Neural cell (in vitro differentiated cells): ENCODE results near the gene PRKAR1B. TPM values are rescaled to one million over a fixed set of nuclear protein-coding genes. Genes with fewer than 3 reads are reported as not detected.

Experiments used
- H2AFZ ChIP-seq: fragments of 200-600, 300-800 bp; sonication (generic), shearing (Covaris generic); 2 replicates; pipeline ENCODE4 v1.6.0; 2014; ENCODE audit warnings: low read depth, mild to moderate bottlenecking, antibody characterized with exemption, low read length, moderate library complexity
- H3F3A ChIP-seq: fragments of 200-600 bp; shearing (Covaris generic); 2 replicates; pipeline ENCODE4 v1.6.1; 2016; ENCODE audit warnings: mild to moderate bottlenecking, moderate library complexity, mixed read lengths, antibody characterized with exemption, low read length; ENCODE audit not compliant: insufficient read depth, poor library complexity, severe bottlenecking
- H3K27ac ChIP-seq: fragments of 200-600, 300-800 bp; sonication (generic), shearing (Covaris generic); 2 replicates; pipeline ENCODE4 v1.5.1; 2014; ENCODE audit warnings: mild to moderate bottlenecking, low read length, moderate library complexity
- H3K27me3 ChIP-seq: fragments of 300-800, 200-600 bp; sonication (generic), shearing (Covaris generic); 2 replicates; pipeline ENCODE4 v1.6.0; 2014; ENCODE audit warnings: mild to moderate bottlenecking, low read depth, low read length, moderate library complexity; ENCODE audit not compliant: insufficient read depth
- H3K36me3 ChIP-seq: fragments of 300-800, 200-600 bp; sonication (generic), shearing (Covaris generic); 2 replicates; pipeline ENCODE4 v1.5.1; 2014; ENCODE audit warnings: mild to moderate bottlenecking, antibody characterized with exemption, low read length, moderate library complexity; ENCODE audit not compliant: insufficient read depth
- H3K4me2 ChIP-seq: fragments of 300-800, 200-600 bp; sonication (generic), shearing (Covaris generic); 2 replicates; pipeline ENCODE4 v1.6.0; 2014; ENCODE audit warnings: mild to moderate bottlenecking, low read length
- H3K4me3 ChIP-seq: fragments of 300-800, 200-600 bp; sonication (generic), shearing (Covaris generic); 2 replicates; pipeline ENCODE4 v1.5.1; 2014; ENCODE audit warnings: mild to moderate bottlenecking, low read length, moderate library complexity
- H3K79me2 ChIP-seq: fragments of 200-600 bp; shearing (Covaris generic); replicated peaks from 2 replicates; pipeline ENCODE4 v1.6.0; 2014; ENCODE audit warnings: mild to moderate bottlenecking, low read length, moderate library complexity; ENCODE audit not compliant: insufficient read depth
- H3K9ac ChIP-seq: fragments of 300-800, 200-600 bp; sonication (generic), shearing (Covaris generic); 2 replicates; pipeline ENCODE4 v1.6.1; 2016; ENCODE audit warnings: mild to moderate bottlenecking, low read length, mixed read lengths
- H3K9me2 ChIP-seq: fragments of 200-600 bp; shearing (Covaris generic); 2 replicates; pipeline ENCODE4 v1.6.1; 2016; ENCODE audit warnings: mild to moderate bottlenecking, low read length, mixed read lengths; ENCODE audit not compliant: insufficient read depth
- H3K9me3 ChIP-seq: fragments of 200-600, 300-800 bp; sonication (generic), shearing (Covaris generic); 2 replicates; pipeline ENCODE4 v1.6.1; 2016; ENCODE audit warnings: mild to moderate bottlenecking, mixed run types, low read length, moderate library complexity, mixed read lengths
- H4K20me1 ChIP-seq: fragments of 200-600 bp; shearing (Covaris generic); 2 replicates; pipeline ENCODE4 v1.6.1; 2016; ENCODE audit warnings: mild to moderate bottlenecking, mixed run types; ENCODE audit not compliant: insufficient read depth
- CTCF ChIP-seq: fragments of 450-650 bp; IDR thresholded peaks from 2 replicates; pipeline ENCODE4 v1.5.1; 2014; ENCODE audit warnings: antibody characterized with exemption, mild to moderate bottlenecking, moderate library complexity; ENCODE audit not compliant: poor library complexity, severe bottlenecking
- EP300 ChIP-seq: fragments of 450-650 bp; conservative IDR thresholded peaks from 2 replicates; pipeline ENCODE4 v1.6.1; 2014; ENCODE audit warnings: antibody characterized with exemption, mild to moderate bottlenecking, moderate library complexity; ENCODE audit not compliant: poor library complexity, severe bottlenecking
- EZH2 ChIP-seq: fragments of 200-600, 300-800 bp; shearing (Covaris generic), sonication (generic); IDR thresholded peaks from 2 replicates; pipeline ENCODE4 v1.6.1; 2014; ENCODE audit warnings: antibody characterized with exemption, low read length, borderline replicate concordance, mild to moderate bottlenecking; ENCODE audit not compliant: insufficient read depth, poor library complexity, severe bottlenecking
- MXI1 ChIP-seq: fragments of 450-650 bp; conservative IDR thresholded peaks from 2 replicates; pipeline ENCODE4 v1.6.1; 2014; ENCODE audit warnings: antibody characterized with exemption, mild to moderate bottlenecking; ENCODE audit not compliant: poor library complexity, severe bottlenecking
- POLR2AphosphoS5 ChIP-seq: IDR thresholded peaks from 2 replicates; pipeline ENCODE4 v1.6.1; 2012
- RAD21 ChIP-seq: fragments of 450-650 bp; conservative IDR thresholded peaks from 2 replicates; pipeline ENCODE4 v1.6.1; 2014; ENCODE audit warnings: antibody characterized with exemption, mild to moderate bottlenecking, moderate library complexity
- SMC3 ChIP-seq: fragments of 450-650 bp; conservative IDR thresholded peaks from 2 replicates; pipeline ENCODE4 v1.6.1; 2014; ENCODE audit warnings: antibody characterized with exemption, mild to moderate bottlenecking, moderate library complexity; ENCODE audit not compliant: poor library complexity
- TAF1 ChIP-seq: IDR thresholded peaks from 2 replicates; pipeline ENCODE4 v1.6.1; 2012; ENCODE audit warnings: low read depth
- polyA plus RNA-seq: library from polyadenylated mRNA; depleted of rRNA; stranded (reverse); fragments of >200 nt; gene quantifications from 2 replicates; pipeline ENCODE4 v1.2.3, GENCODE V29; 2014
- TF ChIP-seq, protein P1 (sequence below): IDR thresholded peaks from 2 replicates; pipeline ENCODE4 v1.6.1; 2012; ENCODE audit warnings: borderline replicate concordance

PRKAR1B gene
- polyA plus RNA-seq, 1 donor from 2014 or later = 38.6 TPM

- Histone ChIP-seq H2AFZ (no peak overlapping the region), H3K27ac (no peak overlapping the region), H3F3A (no peaks in the 10 kb centered on the region), H3K36me3 (peaks cover 3% of the 10 kb centered on the region), H3K4me2 (no peak overlapping the region), H4K20me1 (no peaks in the 10 kb centered on the region), H3K9me3 (no peaks in the 10 kb centered on the region), H3K27me3 (no peaks in the 10 kb centered on the region), H3K4me3 (no peak overlapping the region), H3K9me2 (no peaks in the 10 kb centered on the region), H3K79me2 (no peaks in the 10 kb centered on the region), H3K9ac (no peak overlapping the region)
- TF ChIP-seq SMC3 (no peak), CTCF (no peak), EP300 (no peak), TAF1 (no peak), MXI1 (no peak), RAD21 (no peak), EZH2 (no peak), POLR2AphosphoS5 (no peak)
- TF ChIP-seq, protein P1, sequence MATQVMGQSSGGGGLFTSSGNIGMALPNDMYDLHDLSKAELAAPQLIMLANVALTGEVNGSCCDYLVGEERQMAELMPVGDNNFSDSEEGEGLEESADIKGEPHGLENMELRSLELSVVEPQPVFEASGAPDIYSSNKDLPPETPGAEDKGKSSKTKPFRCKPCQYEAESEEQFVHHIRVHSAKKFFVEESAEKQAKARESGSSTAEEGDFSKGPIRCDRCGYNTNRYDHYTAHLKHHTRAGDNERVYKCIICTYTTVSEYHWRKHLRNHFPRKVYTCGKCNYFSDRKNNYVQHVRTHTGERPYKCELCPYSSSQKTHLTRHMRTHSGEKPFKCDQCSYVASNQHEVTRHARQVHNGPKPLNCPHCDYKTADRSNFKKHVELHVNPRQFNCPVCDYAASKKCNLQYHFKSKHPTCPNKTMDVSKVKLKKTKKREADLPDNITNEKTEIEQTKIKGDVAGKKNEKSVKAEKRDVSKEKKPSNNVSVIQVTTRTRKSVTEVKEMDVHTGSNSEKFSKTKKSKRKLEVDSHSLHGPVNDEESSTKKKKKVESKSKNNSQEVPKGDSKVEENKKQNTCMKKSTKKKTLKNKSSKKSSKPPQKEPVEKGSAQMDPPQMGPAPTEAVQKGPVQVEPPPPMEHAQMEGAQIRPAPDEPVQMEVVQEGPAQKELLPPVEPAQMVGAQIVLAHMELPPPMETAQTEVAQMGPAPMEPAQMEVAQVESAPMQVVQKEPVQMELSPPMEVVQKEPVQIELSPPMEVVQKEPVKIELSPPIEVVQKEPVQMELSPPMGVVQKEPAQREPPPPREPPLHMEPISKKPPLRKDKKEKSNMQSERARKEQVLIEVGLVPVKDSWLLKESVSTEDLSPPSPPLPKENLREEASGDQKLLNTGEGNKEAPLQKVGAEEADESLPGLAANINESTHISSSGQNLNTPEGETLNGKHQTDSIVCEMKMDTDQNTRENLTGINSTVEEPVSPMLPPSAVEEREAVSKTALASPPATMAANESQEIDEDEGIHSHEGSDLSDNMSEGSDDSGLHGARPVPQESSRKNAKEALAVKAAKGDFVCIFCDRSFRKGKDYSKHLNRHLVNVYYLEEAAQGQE = no peak
Measured at GRCh38 chr7:591856-592628, 135.0 kb downstream of the PRKAR1B start.

- no peak overlapping the region for H3K4me2 ChIP-seq
- H3K36me3 ChIP-seq = peaks cover 3% of the 10 kb centered on the region
- no peak overlapping the region for H2AFZ ChIP-seq
- no peak overlapping the region for H3K9ac ChIP-seq
- H3F3A ChIP-seq = no peaks in the 10 kb centered on the region
- TF ChIP-seq RAD21 = no peak
- TF ChIP-seq MXI1 = no peak
- TF ChIP-seq, protein P1 = no peak
- no peak for TF ChIP-seq EZH2
- TF ChIP-seq EP300 = no peak
- no peak for TF ChIP-seq TAF1
- TF ChIP-seq POLR2AphosphoS5 = no peak
- TF ChIP-seq SMC3 = no peak
- no peak for TF ChIP-seq CTCF
- no peaks in the 10 kb centered on the region for H3K9me2 ChIP-seq
- no peaks in the 10 kb centered on the region for H3K79me2 ChIP-seq
- H3K4me3 ChIP-seq = no peak overlapping the region
- H3K27ac ChIP-seq = no peak overlapping the region
- H3K9me3 ChIP-seq = no peaks in the 10 kb centered on the region
- H4K20me1 ChIP-seq = no peaks in the 10 kb centered on the region
- no peaks in the 10 kb centered on the region for H3K27me3 ChIP-seq
Measured at GRCh38 chr7:590731-591551, 136.1 kb downstream of the PRKAR1B start.
